Measurements from ENCODE around the gene ATXN7L1. TPM values are rescaled to one million over a fixed set of nuclear protein-coding genes. Genes with fewer than 3 reads are reported as not detected.

Gene ATXN7L1
- total RNA-seq, 2 experiments from 2014 or later = 0.59 TPM; not detected in 1

GRCh38 chr7:105910172-105910571 is 33.8 kb upstream of the ATXN7L1 start:
- CTCF ChIA-PET (ENCODE audit: unreplicated experiment) = no interaction called here
- BruUV-seq (replicated peaks) = no TSS peak
- no peak for DNase-seq (ENCODE audit: low spot score)

GRCh38 chr7:105909742-105910141 is 33.3 kb upstream of the ATXN7L1 start:
- CTCF ChIA-PET (ENCODE audit: unreplicated experiment) = no interaction called here
- BruUV-seq (replicated peaks) = no TSS peak
- no peaks in the 10 kb centered on the region for H3K36me3 ChIP-seq (ENCODE audit: insufficient read depth, low read length)
- H3K4me2 ChIP-seq (ENCODE audit: low read length) = no peak overlapping the region
- no peaks in the 10 kb centered on the region for H3K79me2 ChIP-seq (ENCODE audit: insufficient read depth, low read depth, low read length)
- H3K4me3 ChIP-seq (ENCODE audit: low read depth, low read length, poor library complexity, severe bottlenecking) = no peak overlapping the region
- H3K9me3 ChIP-seq (ENCODE audit: low read length) = 0 out of 2 replicates have a peak, but pooled peaks cover 5% of the 10 kb centered on the region
- H3K4me1 ChIP-seq (ENCODE audit: insufficient read depth, low read length, poor library complexity, severe bottlenecking) = no peaks in the 10 kb centered on the region
- H4K20me1 ChIP-seq (ENCODE audit: insufficient read depth, low read length) = no peaks in the 10 kb centered on the region
- H2AFZ ChIP-seq (ENCODE audit: low read length) = no peak overlapping the region
- no peak overlapping the region for H3K27ac ChIP-seq (ENCODE audit: low read depth, low read length, poor library complexity, severe bottlenecking)
- intact Hi-C loops (cut with micrococcal nuclease; ENCODE audit: unreplicated experiment) = no loop called here
- POLR2A ChIA-PET = no interaction called here
- TF ChIP-seq CTCF (conservative IDR thresholded peaks at IDR 0.05; ENCODE audit: low read length) (no peak), EZH2phosphoT487 (IDR thresholded peaks at IDR 0.05; ENCODE audit: borderline replicate concordance, low read depth, low read length) (no peak)
- no peak for DNase-seq (ENCODE audit: low spot score)
- H3K9me2 ChIP-seq (ENCODE audit: insufficient read depth, low read length) = no peaks in the 10 kb centered on the region

More at GRCh38 chr7:105910172-105910571, 33.8 kb upstream of the ATXN7L1 start:
- intact Hi-C loops (cut with micrococcal nuclease; ENCODE audit: unreplicated experiment) = no loop called here
- Histone ChIP-seq H3K9me2 (ENCODE audit: insufficient read depth, low read length) (no peaks in the 10 kb centered on the region), H3K9me3 (ENCODE audit: low read length) (0 out of 2 replicates have a peak, but pooled peaks cover 5% of the 10 kb centered on the region), H3K4me3 (ENCODE audit: low read depth, low read length, poor library complexity, severe bottlenecking) (no peak overlapping the region), H3K79me2 (ENCODE audit: insufficient read depth, low read depth, low read length) (no peaks in the 10 kb centered on the region), H3K4me1 (ENCODE audit: insufficient read depth, low read length, poor library complexity, severe bottlenecking) (no peaks in the 10 kb centered on the region), H4K20me1 (ENCODE audit: insufficient read depth, low read length) (no peaks in the 10 kb centered on the region), H2AFZ (ENCODE audit: low read length) (no peak overlapping the region), H3K36me3 (ENCODE audit: insufficient read depth, low read length) (no peaks in the 10 kb centered on the region), H3K4me2 (ENCODE audit: low read length) (no peak overlapping the region), H3K27ac (ENCODE audit: low read depth, low read length, poor library complexity, severe bottlenecking) (no peak overlapping the region)
- POLR2A ChIA-PET = interaction anchor here (0.6 to 0.8 kb wide), 3 partner anchors 10 to 41 kb away, joined by 3 read pairs; no protein-coding TSS in a partner anchor
- TF ChIP-seq EZH2phosphoT487 (IDR thresholded peaks at IDR 0.05; ENCODE audit: borderline replicate concordance, low read depth, low read length) = no peak
- TF ChIP-seq CTCF (conservative IDR thresholded peaks at IDR 0.05; ENCODE audit: low read length) = no peak

- no peak for DNase-seq (ENCODE audit: low spot score)
- no TSS peak for BruUV-seq (replicated peaks)
- intact Hi-C loops (cut with micrococcal nuclease; ENCODE audit: unreplicated experiment) = no loop called here
- Histone ChIP-seq H3K4me3 (ENCODE audit: low read depth, low read length, poor library complexity, severe bottlenecking) (no peak overlapping the region), H2AFZ (ENCODE audit: low read length) (no peak overlapping the region), H4K20me1 (ENCODE audit: insufficient read depth, low read length) (no peaks in the 10 kb centered on the region), H3K79me2 (ENCODE audit: insufficient read depth, low read depth, low read length) (no peaks in the 10 kb centered on the region), H3K36me3 (ENCODE audit: insufficient read depth, low read length) (no peaks in the 10 kb centered on the region), H3K9me2 (ENCODE audit: insufficient read depth, low read length) (no peaks in the 10 kb centered on the region), H3K27ac (ENCODE audit: low read depth, low read length, poor library complexity, severe bottlenecking) (no peak overlapping the region), H3K4me1 (ENCODE audit: insufficient read depth, low read length, poor library complexity, severe bottlenecking) (no peaks in the 10 kb centered on the region), H3K9me3 (ENCODE audit: low read length) (0 out of 2 replicates have a peak, but pooled peaks cover 5% of the 10 kb centered on the region), H3K4me2 (ENCODE audit: low read length) (no peak overlapping the region)
- CTCF ChIA-PET (ENCODE audit: unreplicated experiment) = interaction anchor here (1.4 kb wide), 1 partner anchor 251 kb away, joined by 3 read pairs; no protein-coding TSS in a partner anchor
- POLR2A ChIA-PET = no interaction called here
- TF ChIP-seq CTCF (conservative IDR thresholded peaks at IDR 0.05; ENCODE audit: low read length) (no peak), EZH2phosphoT487 (IDR thresholded peaks at IDR 0.05; ENCODE audit: borderline replicate concordance, low read depth, low read length) (no peak)
These were observed 30.9 kb upstream of the ATXN7L1 start for GRCh38 chr7:105907129-105907846.

Data from OCI-LY7 (cell line).